ENCODE measurements around the gene PREB.

Gene PREB

GRCh38 chr2:27100036-27100435, 34.4 kb downstream of the PREB start:
- TF ChIP-seq EZH2phosphoT487 (IDR thresholded peaks at IDR 0.05; ENCODE audit: borderline replicate concordance, low read length) (no peak), CTCF (IDR thresholded peaks at IDR 0.05; ENCODE audit: low read depth, low read length, poor library complexity, severe bottlenecking) (no peak)
- Histone ChIP-seq H3K4me3 (ENCODE audit: low read length) (no peak overlapping the region), H3K9me2 (replicated peaks; ENCODE audit: control insufficient read depth, low read length) (no peaks in the 10 kb centered on the region), H4K20me1 (ENCODE audit: control insufficient read depth, insufficient read depth, low read depth, low read length) (no peaks in the 10 kb centered on the region), H3K79me2 (ENCODE audit: control insufficient read depth, low read length) (no peaks in the 10 kb centered on the region), H3K4me1 (ENCODE audit: control insufficient read depth, low read length) (peaks cover 11% of the 10 kb centered on the region), H3F3A (ENCODE audit: control insufficient read depth, insufficient read depth) (no peaks in the 10 kb centered on the region), H3K9me3 (ENCODE audit: control insufficient read depth, insufficient read depth, low read length) (no peaks in the 10 kb centered on the region), H3K27ac (ENCODE audit: low read depth, low read length) (no peak overlapping the region), H3K36me3 (ENCODE audit: control insufficient read depth, low read length) (no peaks in the 10 kb centered on the region), H3K27me3 (ENCODE audit: control insufficient read depth, low read length) (no peaks in the 10 kb centered on the region), H3K4me2 (ENCODE audit: low read length) (no peak overlapping the region)

GRCh38 chr2:27099334-27099955, 35.0 kb downstream of the PREB start:
- TF ChIP-seq EZH2phosphoT487 (IDR thresholded peaks at IDR 0.05; ENCODE audit: borderline replicate concordance, low read length) (no peak), CTCF (IDR thresholded peaks at IDR 0.05; ENCODE audit: low read depth, low read length, poor library complexity, severe bottlenecking) (no peak)
- Histone ChIP-seq H3K9me2 (replicated peaks; ENCODE audit: control insufficient read depth, low read length) (no peaks in the 10 kb centered on the region), H3K27ac (ENCODE audit: low read depth, low read length) (no peak overlapping the region)

GRCh38 chr2:27097341-27097740, 37.1 kb downstream of the PREB start:
- Histone ChIP-seq H3K79me2 (ENCODE audit: control insufficient read depth, low read length) (no peaks in the 10 kb centered on the region), H4K20me1 (ENCODE audit: control insufficient read depth, insufficient read depth, low read depth, low read length) (no peaks in the 10 kb centered on the region), H3K4me3 (ENCODE audit: low read length) (no peak overlapping the region), H3K4me2 (ENCODE audit: low read length) (no peak overlapping the region), H3K9me2 (replicated peaks; ENCODE audit: control insufficient read depth, low read length) (no peaks in the 10 kb centered on the region), H3K27me3 (ENCODE audit: control insufficient read depth, low read length) (no peaks in the 10 kb centered on the region), H3K36me3 (ENCODE audit: control insufficient read depth, low read length) (no peaks in the 10 kb centered on the region), H3F3A (ENCODE audit: control insufficient read depth, insufficient read depth) (no peaks in the 10 kb centered on the region), H3K9me3 (ENCODE audit: control insufficient read depth, insufficient read depth, low read length) (no peaks in the 10 kb centered on the region), H3K4me1 (ENCODE audit: control insufficient read depth, low read length) (peaks cover 11% of the 10 kb centered on the region), H3K27ac (ENCODE audit: low read depth, low read length) (no peak overlapping the region)
- no peak for TF ChIP-seq CTCF (IDR thresholded peaks at IDR 0.05; ENCODE audit: low read depth, low read length, poor library complexity, severe bottlenecking)
- no peak for TF ChIP-seq EZH2phosphoT487 (IDR thresholded peaks at IDR 0.05; ENCODE audit: borderline replicate concordance, low read length)

More at GRCh38 chr2:27099334-27099955, 35.0 kb downstream of the PREB start:
- H3K4me2 ChIP-seq (ENCODE audit: low read length) = no peak overlapping the region
- H3K27me3 ChIP-seq (ENCODE audit: control insufficient read depth, low read length) = no peaks in the 10 kb centered on the region
- no peaks in the 10 kb centered on the region for H3K9me3 ChIP-seq (ENCODE audit: control insufficient read depth, insufficient read depth, low read length)
- H3F3A ChIP-seq (ENCODE audit: control insufficient read depth, insufficient read depth) = no peaks in the 10 kb centered on the region
- no peaks in the 10 kb centered on the region for H3K36me3 ChIP-seq (ENCODE audit: control insufficient read depth, low read length)
- H4K20me1 ChIP-seq (ENCODE audit: control insufficient read depth, insufficient read depth, low read depth, low read length) = no peaks in the 10 kb centered on the region
- H3K79me2 ChIP-seq (ENCODE audit: control insufficient read depth, low read length) = no peaks in the 10 kb centered on the region
- no peak overlapping the region for H3K4me3 ChIP-seq (ENCODE audit: low read length)
- H3K4me1 ChIP-seq (ENCODE audit: control insufficient read depth, low read length) = peaks cover 11% of the 10 kb centered on the region
